Loucy (cell line): ENCODE measurements around the gene PROC.

ENCODE experiments used
- H2AFZ ChIP-seq: fragments of 200-600 bp; sonication (generic); 2 replicates; pipeline ENCODE4 v1.6.0; 2016; ENCODE audit warnings: antibody characterized with exemption, mild to moderate bottlenecking, low read length, moderate library complexity
- H3F3A ChIP-seq: fragments of 200-600 bp; 2 replicates; pipeline ENCODE4 v1.6.0; 2016; ENCODE audit warnings: antibody characterized with exemption, low read depth, mild to moderate bottlenecking
- H3K27me3 ChIP-seq: fragments of 200-600 bp; sonication (generic); 2 replicates; pipeline ENCODE4 v1.6.1; 2014; ENCODE audit warnings: low read length, mild to moderate bottlenecking; ENCODE audit not compliant: insufficient read depth, poor library complexity, severe bottlenecking
- H3K36me3 ChIP-seq: fragments of 200-600 bp; sonication (generic); 2 replicates; pipeline ENCODE4 v1.6.1; 2016; ENCODE audit warnings: low read length; ENCODE audit not compliant: insufficient read depth
- H3K4me1 ChIP-seq: fragments of 200-600 bp; sonication (generic); 2 replicates; pipeline ENCODE4 v1.5.1; 2014; ENCODE audit warnings: low read length, mild to moderate bottlenecking; ENCODE audit not compliant: insufficient read depth, poor library complexity, severe bottlenecking
- H3K4me2 ChIP-seq: fragments of 200-600 bp; sonication (generic); 2 replicates; pipeline ENCODE4 v1.6.0; 2014; ENCODE audit warnings: antibody characterized with exemption, low read length, low read depth, mild to moderate bottlenecking; ENCODE audit not compliant: poor library complexity, severe bottlenecking
- H3K4me3 ChIP-seq: fragments of 200-600 bp; sonication (generic); 2 replicates; pipeline ENCODE4 v1.5.1; 2014; ENCODE audit warnings: low read length, mild to moderate bottlenecking, mixed read lengths; ENCODE audit not compliant: poor library complexity, severe bottlenecking
- H3K79me2 ChIP-seq: fragments of 200-600 bp; sonication (generic); 2 replicates; pipeline ENCODE4 v1.6.1; 2014; ENCODE audit warnings: low read length; ENCODE audit not compliant: insufficient read depth
- H3K9ac ChIP-seq: fragments of 200-600 bp; sonication (generic); 2 replicates; pipeline ENCODE4 v1.6.0; 2014; ENCODE audit warnings: mild to moderate bottlenecking, low read depth, low read length, moderate library complexity; ENCODE audit not compliant: poor library complexity, severe bottlenecking
- H3K9me2 ChIP-seq: fragments of 200-600 bp; sonication (generic); replicated peaks from 2 replicates; pipeline ENCODE4 v1.6.1; 2016; ENCODE audit warnings: low read depth, low read length, mixed read lengths
- H3K9me3 ChIP-seq: fragments of 200-600 bp; sonication (generic); 2 replicates; pipeline ENCODE4 v1.6.1; 2014; ENCODE audit warnings: mild to moderate bottlenecking, antibody characterized with exemption, low read length, low read depth; ENCODE audit not compliant: insufficient read depth
- H4K20me1 ChIP-seq: fragments of 200-600 bp; sonication (generic); 2 replicates; pipeline ENCODE4 v1.6.0; 2014; ENCODE audit warnings: antibody characterized with exemption, low read length, mild to moderate bottlenecking; ENCODE audit not compliant: insufficient read depth, poor library complexity, severe bottlenecking
- CTCF ChIP-seq: fragments of 200-600 bp; sonication (generic); conservative IDR thresholded peaks from 2 replicates; pipeline ENCODE4 v1.5.1; 2014; ENCODE audit warnings: mild to moderate bottlenecking, antibody characterized with exemption, low read length
- EZH2phosphoT487 ChIP-seq: fragments of 200-600 bp; IDR thresholded peaks from 2 replicates; pipeline ENCODE4 v1.6.1; 2018; ENCODE audit warnings: antibody characterized with exemption, mild to moderate bottlenecking, moderate library complexity, borderline replicate concordance

PROC gene

GRCh38 chr2:127453013-127453391 lies 34.8 kb downstream of the PROC start:
- no peak overlapping the region for H3K4me3 ChIP-seq
- no peak overlapping the region for H3K4me2 ChIP-seq

GRCh38 chr2:127453392-127454171 lies 35.4 kb downstream of the PROC start:
- Histone ChIP-seq H4K20me1 (no peaks in the 10 kb centered on the region), H3K4me3 (no peak overlapping the region), H3K9me2 (no peaks in the 10 kb centered on the region), H3K27me3 (no peaks in the 10 kb centered on the region), H3F3A (no peaks in the 10 kb centered on the region), H3K36me3 (no peaks in the 10 kb centered on the region), H3K4me2 (no peak overlapping the region), H3K79me2 (no peaks in the 10 kb centered on the region), H2AFZ (no peak overlapping the region), H3K9ac (no peak overlapping the region), H3K9me3 (no peaks in the 10 kb centered on the region), H3K4me1 (no peaks in the 10 kb centered on the region)
- TF ChIP-seq CTCF (peak; percentile 63), EZH2phosphoT487 (no peak)

More at GRCh38 chr2:127453013-127453391, 34.8 kb downstream of the PROC start:
- H4K20me1 ChIP-seq = no peaks in the 10 kb centered on the region
- no peaks in the 10 kb centered on the region for H3K9me2 ChIP-seq
- H3K36me3 ChIP-seq = no peaks in the 10 kb centered on the region
- no peaks in the 10 kb centered on the region for H3K9me3 ChIP-seq
- TF ChIP-seq EZH2phosphoT487 = no peak
- no peak for TF ChIP-seq CTCF
- H3F3A ChIP-seq = no peaks in the 10 kb centered on the region
- no peaks in the 10 kb centered on the region for H3K4me1 ChIP-seq
- H2AFZ ChIP-seq = no peak overlapping the region
- H3K79me2 ChIP-seq = no peaks in the 10 kb centered on the region
- no peaks in the 10 kb centered on the region for H3K27me3 ChIP-seq
- no peak overlapping the region for H3K9ac ChIP-seq

- Histone ChIP-seq H2AFZ (no peak overlapping the region), H3K36me3 (no peaks in the 10 kb centered on the region), H3K4me1 (no peaks in the 10 kb centered on the region), H3K27me3 (no peaks in the 10 kb centered on the region), H3K4me2 (no peak overlapping the region), H3F3A (no peaks in the 10 kb centered on the region), H3K79me2 (no peaks in the 10 kb centered on the region), H4K20me1 (no peaks in the 10 kb centered on the region), H3K9me2 (no peaks in the 10 kb centered on the region), H3K9ac (no peak overlapping the region), H3K9me3 (no peaks in the 10 kb centered on the region), H3K4me3 (no peak overlapping the region)
- TF ChIP-seq CTCF (no peak), EZH2phosphoT487 (no peak)
These were observed 36.7 kb downstream of the PROC start for GRCh38 chr2:127454595-127455565.
